Naive thymus-derived CD4-positive, alpha-beta T cell (primary cell): Measurements from ENCODE around the gene APBA2. TPM values are rescaled to one million over a fixed set of nuclear protein-coding genes. Genes with fewer than 3 reads are reported as not detected.

Experiments used
- ATAC-seq: fragments of 150-1000 bp; cut with Tn5 transposase; 2 replicates; pipeline ENCODE4 v1.10.0; 2021; ENCODE audit warnings: mild to moderate bottlenecking, moderate library complexity
- CTCF ChIA-PET: fragments of 350-600 bp; sonication (Branson Sonifier 250); formaldehyde crosslinking; loops from one replicate; lab custom pipeline; 2021; ENCODE audit warnings: antibody characterized with exemption; lab: Charles Lee
- POLR2A ChIA-PET: fragments of 350-600 bp; sonication (Branson Sonifier 250); formaldehyde crosslinking; loops from one replicate; lab custom pipeline; 2021; ENCODE audit warnings: antibody characterized with exemption, inconsistent platforms; lab: Charles Lee
- DNase-seq, 9 donors: peaks; one replicate each; pipeline versions ENCODE4 v3.0.0 to v3.0.0-alpha.2; 2020 to 2022; ENCODE audit warnings: mixed read lengths in 1 of 9
- H3K27ac ChIP-seq: one replicate; pipeline ENCODE4 v1.7.0; 2013; ENCODE audit warnings: mild to moderate bottlenecking, low read depth, low read length, moderate library complexity
- H3K27me3 ChIP-seq, 2 donors: one replicate each; pipeline ENCODE4 v1.7.0; 2013; ENCODE audit warnings: low read length in 2 of 2, mild to moderate bottlenecking in 2 of 2, moderate library complexity in 2 of 2; ENCODE audit not compliant: control insufficient read depth in 2 of 2, insufficient read depth in 2 of 2
- H3K36me3 ChIP-seq, 3 experiments: 1 replicate in 2 of 3; 2 replicates in 1 of 3; pipeline ENCODE4 v1.7.0; 2013; ENCODE audit warnings: low read length in 3 of 3, mild to moderate bottlenecking in 3 of 3, moderate library complexity in 1 of 3; ENCODE audit not compliant: insufficient read depth in 3 of 3, control insufficient read depth in 2 of 3
- H3K4me1 ChIP-seq, 2 donors: one replicate each; pipeline ENCODE4 v1.7.0; 2013; ENCODE audit warnings: low read length in 2 of 2, mild to moderate bottlenecking in 2 of 2, moderate library complexity in 1 of 2; ENCODE audit not compliant: control insufficient read depth in 2 of 2, insufficient read depth in 2 of 2
- H3K4me3 ChIP-seq: 2 replicates; pipeline ENCODE4 v1.7.0; 2013; ENCODE audit warnings: mild to moderate bottlenecking, low read length
- H3K9me3 ChIP-seq, 3 experiments: 1 replicate in 2 of 3; 2 replicates in 1 of 3; pipeline ENCODE4 v1.7.0; 2013; ENCODE audit warnings: low read length in 3 of 3; ENCODE audit not compliant: control insufficient read depth in 2 of 3
- H3K27ac Mint-ChIP-seq, 9 donors: one replicate each; pipeline ENCODE4 v1.8.0; 2020 to 2022; ENCODE audit warnings: mixed read lengths in 9 of 9, mild to moderate bottlenecking in 8 of 9, moderate library complexity in 5 of 9, inconsistent platforms in 2 of 9
- H3K27me3 Mint-ChIP-seq, 5 donors: one replicate each; pipeline ENCODE4 v1.8.0; 2021 to 2022; ENCODE audit warnings: mixed read lengths in 5 of 5, mild to moderate bottlenecking in 1 of 5
- H3K36me3 Mint-ChIP-seq, 5 donors: one replicate each; pipeline ENCODE4 v1.8.0; 2020 to 2022; ENCODE audit warnings: mixed read lengths in 5 of 5, mild to moderate bottlenecking in 3 of 5, inconsistent platforms in 1 of 5
- H3K4me1 Mint-ChIP-seq, 7 donors: one replicate each; pipeline ENCODE4 v1.8.0; 2020 to 2022; ENCODE audit warnings: mixed read lengths in 7 of 7, mild to moderate bottlenecking in 3 of 7, inconsistent platforms in 1 of 7
- H3K4me3 Mint-ChIP-seq, 10 donors: one replicate each; pipeline ENCODE4 v1.8.0; 2020 to 2022; ENCODE audit warnings: mild to moderate bottlenecking in 10 of 10, mixed read lengths in 10 of 10, moderate library complexity in 6 of 10, inconsistent platforms in 2 of 10
- H3K9me3 Mint-ChIP-seq, 11 donors: one replicate each; pipeline ENCODE4 v1.8.0; 2020 to 2022; ENCODE audit warnings: mixed read lengths in 11 of 11, mild to moderate bottlenecking in 4 of 11, inconsistent platforms in 1 of 11, moderate library complexity in 1 of 11
- intact Hi-C, 2 donors: fragments of 100-400 bp; cut with micrococcal nuclease; formaldehyde crosslinking; loops; one replicate each; pipeline ENCODE4 v1.15.1; 2023
- polyA plus RNA-seq, 2 donors: library from polyadenylated mRNA; unstranded; fragments of 300-500 nt; fragmentation: Illumina TruSeq; gene quantifications; one replicate each; pipeline ENCODE4 v1.2.3, GENCODE V29; 2021
- total RNA-seq, 6 experiments: library from RNA in 5 of 6; stranded (reverse) in 5 of 6; gene quantifications; 1 replicate in 5 of 6; 2 replicates in 1 of 6; pipeline ENCODE4 v1.2.3 and lab custom pipeline; 2021 to 2026

APBA2 gene
- total and polyA plus RNA-seq, 7 experiments from 2014 or later: 7.7 to 139 (median 110) TPM

DNA sequence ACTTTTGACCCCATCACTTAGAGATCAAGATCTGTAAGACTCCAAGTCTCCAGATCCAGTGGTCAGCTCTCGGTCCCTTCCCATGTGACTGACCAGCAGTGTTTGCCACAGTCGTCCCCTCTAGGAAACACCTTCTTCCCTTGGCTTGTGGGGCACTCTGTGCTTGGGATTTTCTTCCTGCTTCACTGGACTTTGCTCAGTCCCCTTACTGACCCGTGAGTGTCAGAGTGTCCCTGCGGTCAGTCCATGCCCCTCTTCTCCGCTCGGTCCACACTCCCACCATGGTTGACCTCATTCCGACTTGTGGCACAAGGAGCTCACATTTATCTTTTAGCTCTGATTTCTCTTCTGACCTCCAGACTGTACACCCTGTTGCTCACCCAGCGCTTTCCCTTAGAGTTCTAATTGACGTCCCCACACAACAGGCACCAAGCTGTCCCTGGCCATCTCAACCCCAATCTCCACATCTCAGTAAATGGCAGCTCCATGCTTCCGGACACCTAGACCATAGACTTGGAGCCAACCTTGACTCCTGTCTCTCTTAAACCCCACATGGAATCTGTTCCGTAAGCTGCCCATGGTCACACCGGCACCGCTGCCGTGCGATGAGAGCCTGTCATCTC, 67.9 kb downstream of the APBA2 start:
- intact Hi-C loops: loop anchor here in 1 of 2 donors (2.0 kb wide), 1 partner anchor 15 kb away; no protein-coding TSS in a partner anchor
- H3K4me3 Mint-ChIP-seq: peak overlapping the region in 8 of 10 donors; percentile 8 to 84 (median 64)
- DNase-seq (no peak), ATAC-seq (no peak)
- H3K27ac Mint-ChIP-seq: peak overlapping the region in 8 of 9 donors; percentile 68 to 89 (median 84)
- Histone ChIP-seq H3K9me3 (no peaks in the 10 kb centered on the region), H3K4me3 (no peak overlapping the region), H3K4me1 (peaks cover 23 to 53% of the 10 kb centered on the region in 2 donors), H3K27me3 (no peaks in the 10 kb centered on the region), H3K27ac (no peak overlapping the region), H3K36me3 (no peaks in the 10 kb centered on the region)
- POLR2A ChIA-PET: interaction anchor here (0.9 to 1.2 kb wide), 3 partner anchors 14 to 66 kb away, joined by 3 read pairs; no protein-coding TSS in a partner anchor
- peaks cover 0 to 2% (median 0%) of the 10 kb centered on the region in 5 donors for H3K27me3 Mint-ChIP-seq
- peaks cover 0 to 13% (median 0%) of the 10 kb centered on the region in 5 donors for H3K36me3 Mint-ChIP-seq
- CTCF ChIA-PET: no interaction called here
- no peaks in the 10 kb centered on the region for H3K9me3 Mint-ChIP-seq
- peaks cover 17 to 90% (median 81%) of the 10 kb centered on the region in 7 donors for H3K4me1 Mint-ChIP-seq

DNA sequence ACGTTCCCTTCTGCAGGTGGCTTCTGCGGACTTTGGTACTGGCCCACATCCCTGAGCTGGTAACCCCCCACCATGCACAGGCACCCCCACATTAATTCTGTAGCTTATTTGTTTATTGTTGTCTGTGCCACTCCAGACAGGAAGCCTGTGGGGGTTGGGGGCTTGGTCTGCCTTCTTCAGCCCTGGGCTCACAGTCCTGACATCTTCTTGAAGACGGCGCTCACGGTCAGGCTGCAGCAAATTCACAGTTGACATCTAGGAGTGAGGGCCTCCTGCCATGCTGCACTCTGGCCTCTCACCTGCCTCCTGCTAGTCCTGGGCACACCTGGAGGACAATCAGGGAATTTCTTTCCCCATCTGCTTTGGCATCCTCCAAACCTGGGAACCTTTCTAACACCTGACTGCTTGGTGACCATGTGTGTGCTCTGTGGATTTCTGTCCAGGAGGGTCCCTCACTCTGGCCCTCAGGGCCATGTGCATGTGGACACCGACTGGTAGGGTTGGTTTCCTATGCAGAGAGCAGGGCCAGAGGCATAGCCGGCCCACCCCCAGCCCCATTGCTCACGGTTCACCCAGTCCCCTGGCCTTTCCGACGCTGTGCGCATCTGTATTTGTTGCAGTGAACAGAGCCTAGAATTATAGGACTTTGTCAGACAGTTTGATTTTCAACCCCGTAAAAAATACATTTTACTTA, 68.8 kb downstream of the APBA2 start:
- POLR2A ChIA-PET: interaction anchor here (0.9 to 1.2 kb wide), 4 partner anchors 15 to 69 kb away, joined by 3 read pairs; partner anchors contain the start of gene APBA2
- Histone ChIP-seq H3K4me1 (peaks cover 22 to 44% of the 10 kb centered on the region in 2 donors), H3K27me3 (no peaks in the 10 kb centered on the region), H3K27ac (peak overlapping the region; percentile 39), H3K9me3 (no peaks in the 10 kb centered on the region), H3K36me3 (peaks cover 0 to 6% (median 0%) of the 10 kb centered on the region in 3 experiments), H3K4me3 (no peak overlapping the region)
- Mint-ChIP-seq H3K4me1 (peaks cover 13 to 90% (median 81%) of the 10 kb centered on the region in 7 donors), H3K27ac (peak overlapping the region in 8 of 9 donors; percentile 79 to 93 (median 84)), H3K36me3 (peaks cover 0 to 9% (median 0%) of the 10 kb centered on the region in 5 donors), H3K4me3 (peak overlapping the region; percentile 33 to 84 (median 69)), H3K9me3 (no peaks in the 10 kb centered on the region), H3K27me3 (peaks cover 0 to 2% (median 0%) of the 10 kb centered on the region in 5 donors)
- no peak for ATAC-seq
- intact Hi-C loops: loop anchor here in 1 of 2 donors (2.0 kb wide), 1 partner anchor 16 kb away; no protein-coding TSS in a partner anchor
- no peak for DNase-seq
- CTCF ChIA-PET: interaction anchor here (1.4 kb wide), 1 partner anchor 33 kb away, joined by 4 read pairs; no protein-coding TSS in a partner anchor

DNA sequence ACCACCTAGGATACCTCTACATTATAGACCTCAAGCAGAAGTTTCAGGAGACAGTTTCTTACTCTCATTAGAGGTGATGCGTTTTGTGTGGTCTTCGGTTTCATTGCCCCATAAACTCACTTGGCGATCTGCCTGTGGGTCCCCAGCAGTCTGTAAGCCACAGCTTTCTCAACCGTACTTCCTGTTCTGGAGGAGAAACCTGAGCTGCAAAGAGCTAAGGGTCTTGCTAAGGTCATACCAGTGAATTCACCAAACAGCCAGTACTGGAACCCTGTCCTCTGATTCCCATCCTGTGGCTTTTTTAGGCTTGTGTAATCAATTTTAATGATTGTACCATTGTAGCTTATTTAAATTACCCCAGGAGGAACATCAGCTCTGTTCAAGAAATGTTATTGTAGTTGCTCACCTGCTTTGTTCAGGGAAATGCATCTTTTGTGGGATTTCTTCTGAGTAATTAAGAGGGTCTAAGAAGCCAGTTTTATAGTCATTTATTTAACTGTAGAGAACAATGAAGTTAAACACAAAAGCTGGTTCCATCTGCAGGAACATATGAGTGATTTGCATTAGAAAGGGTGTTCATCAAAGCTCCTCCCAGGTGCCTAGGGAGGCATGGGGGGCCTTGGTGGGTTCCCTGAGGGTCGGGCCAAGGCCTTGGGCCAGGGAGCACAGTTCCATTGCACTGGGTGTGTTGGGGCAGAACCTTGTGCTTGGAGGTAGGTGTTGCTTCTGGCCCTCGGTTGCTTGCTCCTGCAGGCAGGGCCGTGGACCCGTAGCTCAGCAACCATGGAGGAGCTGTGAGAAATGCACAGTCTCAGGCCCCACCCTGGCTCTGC, 69.6 kb downstream of the APBA2 start:
- Mint-ChIP-seq H3K27ac (peak overlapping the region in 8 of 9 donors; percentile 79 to 93 (median 84)), H3K27me3 (no peaks in the 10 kb centered on the region), H3K4me1 (peaks cover 10 to 84% (median 75%) of the 10 kb centered on the region in 7 donors), H3K4me3 (peak overlapping the region; percentile 33 to 84 (median 69)), H3K36me3 (peaks cover 0 to 9% (median 0%) of the 10 kb centered on the region in 5 donors), H3K9me3 (no peaks in the 10 kb centered on the region)
- DNase-seq: peak in 1 of 9 donors; percentile 18
- ChIA-PET POLR2A (interaction anchor here (1.0 kb wide), 1 partner anchor 70 kb away, joined by 3 read pairs; the partner anchor contains the start of gene APBA2), CTCF (interaction anchor here (0.6 to 1.4 kb wide), 3 partner anchors 34 to 113 kb away, joined by 3 to 4 read pairs (median 3); no protein-coding TSS in a partner anchor)
- H3K4me3 ChIP-seq: no peak overlapping the region
- peak overlapping the region; percentile 39 for H3K27ac ChIP-seq
- H3K4me1 ChIP-seq: peaks cover 22 to 36% of the 10 kb centered on the region in 2 donors
- no peaks in the 10 kb centered on the region for H3K27me3 ChIP-seq
- intact Hi-C loops: loop anchor here in 1 of 2 donors (2.0 kb wide), 1 partner anchor 17 kb away; no protein-coding TSS in a partner anchor
- peaks cover 0 to 6% (median 0%) of the 10 kb centered on the region in 3 experiments for H3K36me3 ChIP-seq
- no peaks in the 10 kb centered on the region for H3K9me3 ChIP-seq
- peak; percentile 58 for ATAC-seq

DNA sequence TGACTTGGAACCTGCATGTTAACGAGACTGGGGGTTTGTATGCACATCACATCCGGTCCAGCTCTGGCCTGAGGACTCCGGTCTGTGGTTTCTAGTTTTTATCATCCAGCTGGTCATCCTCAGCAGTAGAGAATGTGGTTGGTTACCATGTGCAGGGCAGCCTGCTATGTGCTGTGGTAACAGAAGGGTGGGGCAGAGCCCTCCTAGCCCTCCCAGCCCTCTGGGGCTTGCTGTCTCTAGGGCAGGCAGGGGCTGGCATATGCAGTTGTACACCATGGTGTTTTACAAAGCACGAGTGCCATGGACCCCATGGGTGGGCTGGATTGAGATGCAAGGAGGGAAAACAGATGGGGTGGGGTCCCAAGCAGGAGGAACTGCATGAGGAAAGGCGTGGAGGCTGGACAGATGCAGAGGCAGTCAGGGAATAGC, 70.2 kb downstream of the APBA2 start:
- no peaks in the 10 kb centered on the region for H3K27me3 ChIP-seq
- Mint-ChIP-seq H3K36me3 (peaks cover 0 to 12% (median 2%) of the 10 kb centered on the region in 5 donors), H3K9me3 (no peaks in the 10 kb centered on the region), H3K27me3 (no peaks in the 10 kb centered on the region), H3K4me1 (peaks cover 10 to 82% (median 75%) of the 10 kb centered on the region in 7 donors), H3K4me3 (peak overlapping the region in 4 of 10 donors; percentile 2 to 77 (median 36)), H3K27ac (peak overlapping the region in 6 of 9 donors; percentile 56 to 87 (median 81))
- no peaks in the 10 kb centered on the region for H3K9me3 ChIP-seq
- H3K4me1 ChIP-seq: peaks cover 22 to 36% of the 10 kb centered on the region in 2 donors
- no peak overlapping the region for H3K27ac ChIP-seq
- peaks cover 0 to 6% (median 0%) of the 10 kb centered on the region in 3 experiments for H3K36me3 ChIP-seq
- DNase-seq (no peak), ATAC-seq (peak; percentile 30)
- intact Hi-C loops: loop anchor here in 1 of 2 donors (2.0 kb wide), 1 partner anchor 17 kb away; no protein-coding TSS in a partner anchor
- ChIA-PET CTCF (interaction anchor here (1.0 to 1.4 kb wide), 2 partner anchors 35 to 72 kb away, joined by 3 to 4 read pairs; no protein-coding TSS in a partner anchor), POLR2A (no interaction called here)
- no peak overlapping the region for H3K4me3 ChIP-seq

DNA sequence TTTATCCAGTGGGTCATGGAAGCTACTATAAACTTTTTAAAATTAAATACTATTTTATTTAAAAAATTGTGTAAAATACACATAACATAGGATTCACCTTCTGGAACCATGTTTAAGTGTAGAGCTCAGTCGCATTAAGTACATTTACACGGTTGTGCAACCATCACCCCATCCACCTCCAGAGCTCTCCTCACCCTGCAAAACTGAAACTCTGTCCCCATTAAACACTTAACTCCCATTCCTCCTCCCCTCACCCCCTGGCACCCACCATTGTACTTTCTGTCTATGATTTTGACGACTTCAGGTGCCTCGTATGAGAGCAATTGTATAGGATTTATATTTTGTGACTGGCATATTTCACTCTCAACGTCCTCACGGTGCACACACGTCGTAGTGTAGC, 70.7 kb downstream of the APBA2 start:
- H3K4me1 ChIP-seq: peaks cover 22 to 36% of the 10 kb centered on the region in 2 donors

More for the DNA sequence above, 70.7 kb downstream of the APBA2 start:
- Mint-ChIP-seq H3K9me3 (peaks cover 0 to 2% (median 0%) of the 10 kb centered on the region in 11 donors), H3K4me1 (peaks cover 10 to 84% (median 76%) of the 10 kb centered on the region in 7 donors), H3K27ac (peak overlapping the region in 6 of 9 donors; percentile 26 to 88 (median 84)), H3K4me3 (peak overlapping the region in 2 of 10 donors; percentile 13 to 21), H3K36me3 (peaks cover 0 to 16% (median 6%) of the 10 kb centered on the region in 5 donors), H3K27me3 (no peaks in the 10 kb centered on the region)
- no peaks in the 10 kb centered on the region for H3K27me3 ChIP-seq
- ATAC-seq (no peak), DNase-seq (no peak)
- POLR2A ChIA-PET: no interaction called here
- H3K36me3 ChIP-seq: peaks cover 0 to 6% (median 0%) of the 10 kb centered on the region in 3 experiments
- no peak overlapping the region for H3K4me3 ChIP-seq
- H3K27ac ChIP-seq: no peak overlapping the region
- CTCF ChIA-PET: no interaction called here
- no peaks in the 10 kb centered on the region for H3K9me3 ChIP-seq
- intact Hi-C loops: no loop called here
